IMR-90 (cell line): ENCODE data around the gene LPGAT1. TPM values are rescaled to one million over a fixed set of nuclear protein-coding genes. Genes with fewer than 3 reads are reported as not detected.

Source experiments
- ATAC-seq: fragments of 200-7000 bp; cut with Tn5 transposase; 2 replicates; pipeline ENCODE4 v1.9.1; 2020; ENCODE audit warnings: low read depth, mild to moderate bottlenecking, moderate library complexity
- BruUV-seq: library from RNA; stranded (reverse); fragments of 400-500 nt; replicated peaks from 2 replicates; lab custom pipeline; 2021; lab: Mats Ljungman, UMichigan
- CTCF ChIA-PET: fragments of 300-600 bp; formaldehyde crosslinking; extraction: SDS; loops from one replicate; lab custom pipeline; 2021; ENCODE audit warnings: antibody characterized with exemption; lab: Yijun Ruan, JAX
- POLR2A ChIA-PET: fragments of 300-600 bp; sonication (Branson Sonifier 250); formaldehyde crosslinking; loops from one replicate; lab custom pipeline; 2022; ENCODE audit warnings: antibody characterized with exemption; ENCODE audit not compliant: unreplicated experiment; lab: Charles Lee
- DNase-seq: peaks from one replicate; pipeline ENCODE4 v3.0.0; 2013
- H2AFZ ChIP-seq: replicated peaks from 2 replicates; pipeline ENCODE3; 2013; ENCODE audit warnings: low read length, mild to moderate bottlenecking; ENCODE audit not compliant: poor library complexity
- H2AK5ac ChIP-seq: 2 replicates; pipeline ENCODE4 v1.6.1; 2013; ENCODE audit warnings: low read depth, low read length, inconsistent platforms
- H2AK9ac ChIP-seq: replicated peaks from 2 replicates; pipeline ENCODE3; 2013; ENCODE audit warnings: mild to moderate bottlenecking, low read depth, low read length, moderate library complexity; ENCODE audit not compliant: poor library complexity
- H2BK120ac ChIP-seq: 2 replicates; pipeline ENCODE4 v1.6.1; 2013; ENCODE audit warnings: low read depth, low read length, inconsistent platforms
- H2BK15ac ChIP-seq: 3 replicates; pipeline ENCODE4 v1.6.1; 2013; ENCODE audit warnings: low read depth, low read length, inconsistent platforms
- H2BK20ac ChIP-seq: 2 replicates; pipeline ENCODE4 v1.6.1; 2013; ENCODE audit warnings: low read depth, mild to moderate bottlenecking, inconsistent platforms, low read length, moderate library complexity
- H2BK5ac ChIP-seq: 2 replicates; pipeline ENCODE4 v1.6.1; 2013; ENCODE audit warnings: mild to moderate bottlenecking, low read depth, low read length, inconsistent platforms; ENCODE audit not compliant: poor library complexity, severe bottlenecking
- H3K14ac ChIP-seq: replicated peaks from 2 replicates; pipeline ENCODE4 v1.6.1; 2013; ENCODE audit warnings: low read depth, low read length, inconsistent platforms
- H3K18ac ChIP-seq: 2 replicates; pipeline ENCODE4 v1.6.1; 2013; ENCODE audit warnings: low read depth, low read length, control low read depth
- H3K23ac ChIP-seq: 2 replicates; pipeline ENCODE4 v1.6.1; 2013; ENCODE audit warnings: low read depth, low read length, inconsistent platforms
- H3K27ac ChIP-seq: 2 replicates; pipeline ENCODE4 v1.5.1; 2013; ENCODE audit warnings: mild to moderate bottlenecking, control low read depth, low read length; ENCODE audit not compliant: insufficient read depth
- H3K27me3 ChIP-seq: 2 replicates; pipeline ENCODE4 v1.6.1; 2013; ENCODE audit warnings: low read length; ENCODE audit not compliant: control insufficient read depth, insufficient read depth
- H3K36me3 ChIP-seq: 2 replicates; pipeline ENCODE4 v1.6.1; 2013; ENCODE audit warnings: low read length, mixed read lengths; ENCODE audit not compliant: control insufficient read depth, insufficient read depth
- H3K4ac ChIP-seq: 2 replicates; pipeline ENCODE4 v1.6.1; 2013; ENCODE audit warnings: low read depth, low read length, inconsistent platforms
- H3K4me1 ChIP-seq: 2 replicates; pipeline ENCODE4 v1.6.1; 2013; ENCODE audit warnings: low read length, mixed read lengths; ENCODE audit not compliant: control insufficient read depth, insufficient read depth
- H3K4me2 ChIP-seq: 2 replicates; pipeline ENCODE4 v1.6.1; 2013; ENCODE audit warnings: low read depth, mild to moderate bottlenecking, control low read depth, low read length, moderate library complexity
- H3K4me3 ChIP-seq: 2 replicates; pipeline ENCODE4 v1.5.1; 2013; ENCODE audit warnings: low read depth, mild to moderate bottlenecking, control low read depth, low read length, moderate library complexity; ENCODE audit not compliant: insufficient read depth
- H3K56ac ChIP-seq: 2 replicates; pipeline ENCODE4 v1.6.1; 2013; ENCODE audit warnings: low read length, inconsistent platforms; ENCODE audit not compliant: insufficient read depth; ENCODE audit errors: extremely low read depth
- H3K79me1 ChIP-seq, 2 experiments: 2 replicates each; pipeline ENCODE4 v1.6.1; 2013; ENCODE audit warnings: low read length in 2 of 2, inconsistent platforms in 1 of 2, low read depth in 1 of 2
- H3K9ac ChIP-seq: 2 replicates; pipeline ENCODE4 v1.6.1; 2013; ENCODE audit warnings: low read depth, low read length, control low read depth
- H3K9me1 ChIP-seq: 2 replicates; pipeline ENCODE4 v1.6.1; 2013; ENCODE audit warnings: low read length, inconsistent platforms; ENCODE audit not compliant: insufficient read depth
- H3K9me3 ChIP-seq: 2 replicates; pipeline ENCODE4 v1.6.1; 2013; ENCODE audit warnings: low read length; ENCODE audit not compliant: control insufficient read depth, insufficient read depth
- H4K20me1 ChIP-seq: 2 replicates; pipeline ENCODE4 v1.6.1; 2013; ENCODE audit warnings: low read length, inconsistent platforms; ENCODE audit not compliant: insufficient read depth
- H4K5ac ChIP-seq: 2 replicates; pipeline ENCODE4 v1.6.1; 2013; ENCODE audit warnings: mild to moderate bottlenecking, low read depth, low read length, control low read depth
- H4K8ac ChIP-seq, 2 experiments: 2 replicates each; pipeline ENCODE4 v1.6.1; 2013; ENCODE audit warnings: low read depth in 2 of 2, low read length in 2 of 2, control low read depth in 1 of 2, inconsistent platforms in 1 of 2
- H4K91ac ChIP-seq: 2 replicates; pipeline ENCODE4 v1.6.1; 2013; ENCODE audit warnings: low read depth, low read length, inconsistent platforms; ENCODE audit not compliant: insufficient read depth
- CHD1 ChIP-seq: IDR thresholded peaks from 2 replicates; pipeline ENCODE4 v1.6.1; 2012; ENCODE audit warnings: low read depth, low read length, improper control_type of control experiment
- CTCF ChIP-seq: conservative IDR thresholded peaks from 2 replicates; pipeline ENCODE4 v1.5.1; 2012; ENCODE audit warnings: mild to moderate bottlenecking, low read depth, low read length, improper control_type of control experiment
- FOS ChIP-seq: fragments of 150-350 bp; IDR thresholded peaks from 2 replicates; pipeline ENCODE4 v1.6.1; 2016; ENCODE audit warnings: low read depth, low read length
- MAFK ChIP-seq: IDR thresholded peaks from 2 replicates; pipeline ENCODE4 v1.6.1; 2012; ENCODE audit warnings: low read depth, low read length, improper control_type of control experiment
- NFE2L2 ChIP-seq: fragments of 150-350 bp; IDR thresholded peaks from 2 replicates; pipeline ENCODE4 v1.6.1; 2016; ENCODE audit warnings: low read depth, mild to moderate bottlenecking, low read length
- RCOR1 ChIP-seq: IDR thresholded peaks from 2 replicates; pipeline ENCODE4 v1.6.1; 2012; ENCODE audit warnings: mild to moderate bottlenecking, low read length, improper control_type of control experiment; ENCODE audit not compliant: insufficient replicate concordance
- WGBS, 2 experiments: methylation state at CpG; one replicate each; pipeline versions ENCODE4 v1.1.5 to v1.1.7; 2013; ENCODE audit warnings: missing lambda C conversion rate in 2 of 2; ENCODE audit not compliant: insufficient read length in 1 of 2; ENCODE audit errors: extremely low coverage in 2 of 2; 5-methylcytosine and 5-hydroxymethylcytosine counted together
- dilution Hi-C: fragments of 300-500 bp; cut with HindIII; formaldehyde crosslinking; loops from one replicate; pipeline ENCODE4 v1.14.3; 2018; ENCODE audit warnings: low sequenced_read_pairs; ENCODE audit not compliant: unreplicated experiment
- in situ Hi-C: fragments of 300-500 bp; cut with MboI; formaldehyde crosslinking; loops from 3 replicates; pipeline ENCODE4 v1.14.3; 2019; ENCODE audit warnings: low sequenced_read_pairs, inconsistent platforms, mixed read lengths
- intact Hi-C: fragments of 100-400 bp; cut with micrococcal nuclease; formaldehyde crosslinking; loops from 2 replicates; pipeline ENCODE4 v1.10.0; 2022
- polyA plus RNA-seq, 3 experiments: library from polyadenylated mRNA; depleted of rRNA; stranded (reverse); fragments of >200 nt; gene quantifications; 2 replicates each; pipeline ENCODE4 v1.2.3, GENCODE V29; 2012; ENCODE audit warnings: low replicate concordance in 1 of 3
- total RNA-seq: library from RNA; depleted of rRNA; stranded (reverse); fragments of >200 nt; gene quantifications from 2 replicates; pipeline ENCODE4 v1.2.3, GENCODE V29; 2012
- TF ChIP-seq, protein P1 (sequence below): fragments of 150-350 bp; IDR thresholded peaks from 2 replicates; pipeline ENCODE4 v1.6.1; 2016; ENCODE audit warnings: low read depth, mild to moderate bottlenecking, low read length, moderate library complexity, borderline replicate concordance

The LPGAT1 gene
- total and polyA plus RNA-seq, 2 of the 4 experiments (the other 2 are of a cell fraction): 6.7 to 13.6 TPM

- no peaks in the 10 kb centered on the region for H3K4me1 ChIP-seq
- H3K79me1 ChIP-seq: no peaks in the 10 kb centered on the region
- no peak overlapping the region for H3K14ac ChIP-seq
- H3K56ac ChIP-seq: no peak overlapping the region
- H3K4ac ChIP-seq: no peak overlapping the region
- no peak overlapping the region for H2AK5ac ChIP-seq
- no peaks in the 10 kb centered on the region for H3K27me3 ChIP-seq
- intact Hi-C loops: no loop called here
- no peak overlapping the region for H2BK5ac ChIP-seq
- in situ Hi-C loops: no loop called here
- no peak overlapping the region for H3K27ac ChIP-seq
- dilution Hi-C loops: no loop called here
- H4K91ac ChIP-seq: no peak overlapping the region
- no peak overlapping the region for H2BK20ac ChIP-seq
- H4K8ac ChIP-seq: no peak overlapping the region
- H4K5ac ChIP-seq: no peak overlapping the region
- H2BK120ac ChIP-seq: no peak overlapping the region
- no peaks in the 10 kb centered on the region for H4K20me1 ChIP-seq
- peaks cover 2% of the 10 kb centered on the region; the same call in 1 of the 2 replicates for H3K36me3 ChIP-seq
- no peak overlapping the region for H3K9ac ChIP-seq
- no peak overlapping the region for H2AFZ ChIP-seq
- no peaks in the 10 kb centered on the region for H3K9me3 ChIP-seq
- no peak overlapping the region for H2AK9ac ChIP-seq
- no peak overlapping the region for H2BK15ac ChIP-seq
- H3K4me2 ChIP-seq: no peak overlapping the region
- no peak overlapping the region for H3K18ac ChIP-seq
- no peak for ATAC-seq
- POLR2A ChIA-PET: no interaction called here
- no peak for DNase-seq
- no peak for TF ChIP-seq CHD1
- no peak for TF ChIP-seq RCOR1
- no peak for TF ChIP-seq MAFK
- no peak for TF ChIP-seq FOS
- no peak for TF ChIP-seq CTCF
- TF ChIP-seq NFE2L2: no peak
- TF ChIP-seq, protein P1, sequence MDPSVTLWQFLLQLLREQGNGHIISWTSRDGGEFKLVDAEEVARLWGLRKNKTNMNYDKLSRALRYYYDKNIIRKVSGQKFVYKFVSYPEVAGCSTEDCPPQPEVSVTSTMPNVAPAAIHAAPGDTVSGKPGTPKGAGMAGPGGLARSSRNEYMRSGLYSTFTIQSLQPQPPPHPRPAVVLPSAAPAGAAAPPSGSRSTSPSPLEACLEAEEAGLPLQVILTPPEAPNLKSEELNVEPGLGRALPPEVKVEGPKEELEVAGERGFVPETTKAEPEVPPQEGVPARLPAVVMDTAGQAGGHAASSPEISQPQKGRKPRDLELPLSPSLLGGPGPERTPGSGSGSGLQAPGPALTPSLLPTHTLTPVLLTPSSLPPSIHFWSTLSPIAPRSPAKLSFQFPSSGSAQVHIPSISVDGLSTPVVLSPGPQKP: no peak
- BruUV-seq: no TSS peak
- H3K9me1 ChIP-seq: no peaks in the 10 kb centered on the region
- H3K4me3 ChIP-seq: no peak overlapping the region
- H3K23ac ChIP-seq: no peak overlapping the region
- CTCF ChIA-PET: no interaction called here
- 100% methylated on average over 2 of the region's 7 CpGs; no CpG with 5 or more reads in 1 of the 2 experiments for whole genome bisulfite sequencing, 2 experiments
Measured at GRCh38 chr1:211756471-211757020, 74.0 kb downstream of the LPGAT1 start.
